Gastrocnemius medialis (tissue), 4 donors: ENCODE data around the gene LUZP2.

Experiments
- CTCF ChIP-seq, 5 experiments: fragments of 450-650 bp in 3 of 5; fragments of 200-600 bp in 2 of 5; sonication (generic) in 2 of 5; IDR thresholded peaks in 4 of 5; conservative IDR thresholded peaks in 1 of 5; 1 replicate in 4 of 5; 2 replicates in 1 of 5; pipeline ENCODE4 v1.5.1; 2016 to 2019; ENCODE audit warnings: antibody characterized with exemption in 5 of 5, mild to moderate bottlenecking in 3 of 5, moderate library complexity in 3 of 5
- POLR2A ChIP-seq, 2 donors: fragments of 450-650 bp; IDR thresholded peaks; one replicate each; pipeline ENCODE4 v1.6.1; 2017; ENCODE audit warnings: antibody characterized with exemption in 2 of 2, mild to moderate bottlenecking in 2 of 2, moderate library complexity in 2 of 2

GRCh38 chr11:24714601-24715000 lies 217.7 kb downstream of the LUZP2 start:
- TF ChIP-seq POLR2A (IDR thresholded peaks at IDR 0.05) (no peak), CTCF (IDR thresholded peaks at IDR 0.05 in 4 of 5, conservative IDR thresholded peaks at IDR 0.05 in 1 of 5) (no peak)
